Neural cell (in vitro differentiated cells): ENCODE results near the gene FHIT. TPM values are rescaled to one million over a fixed set of nuclear protein-coding genes. Genes with fewer than 3 reads are reported as not detected.
"Not testable (repeated sequence)": the region's sequence is repeated elsewhere in the genome, so short reads cannot be mapped to it uniquely, and the experiment has no call there.

Experiments
- H2AFZ ChIP-seq: fragments of 200-600, 300-800 bp; sonication (generic), shearing (Covaris generic); 2 replicates; pipeline ENCODE4 v1.6.0; 2014; ENCODE audit warnings: low read depth, mild to moderate bottlenecking, antibody characterized with exemption, low read length, moderate library complexity
- H3F3A ChIP-seq: fragments of 200-600 bp; shearing (Covaris generic); 2 replicates; pipeline ENCODE4 v1.6.1; 2016; ENCODE audit warnings: mild to moderate bottlenecking, moderate library complexity, mixed read lengths, antibody characterized with exemption, low read length; ENCODE audit not compliant: insufficient read depth, poor library complexity, severe bottlenecking
- H3K27ac ChIP-seq: fragments of 200-600, 300-800 bp; sonication (generic), shearing (Covaris generic); 2 replicates; pipeline ENCODE4 v1.5.1; 2014; ENCODE audit warnings: mild to moderate bottlenecking, low read length, moderate library complexity
- H3K27me3 ChIP-seq: fragments of 300-800, 200-600 bp; sonication (generic), shearing (Covaris generic); 2 replicates; pipeline ENCODE4 v1.6.0; 2014; ENCODE audit warnings: mild to moderate bottlenecking, low read depth, low read length, moderate library complexity; ENCODE audit not compliant: insufficient read depth
- H3K36me3 ChIP-seq: fragments of 300-800, 200-600 bp; sonication (generic), shearing (Covaris generic); 2 replicates; pipeline ENCODE4 v1.5.1; 2014; ENCODE audit warnings: mild to moderate bottlenecking, antibody characterized with exemption, low read length, moderate library complexity; ENCODE audit not compliant: insufficient read depth
- H3K4me2 ChIP-seq: fragments of 300-800, 200-600 bp; sonication (generic), shearing (Covaris generic); 2 replicates; pipeline ENCODE4 v1.6.0; 2014; ENCODE audit warnings: mild to moderate bottlenecking, low read length
- H3K4me3 ChIP-seq: fragments of 300-800, 200-600 bp; sonication (generic), shearing (Covaris generic); 2 replicates; pipeline ENCODE4 v1.5.1; 2014; ENCODE audit warnings: mild to moderate bottlenecking, low read length, moderate library complexity
- H3K79me2 ChIP-seq: fragments of 200-600 bp; shearing (Covaris generic); replicated peaks from 2 replicates; pipeline ENCODE4 v1.6.0; 2014; ENCODE audit warnings: mild to moderate bottlenecking, low read length, moderate library complexity; ENCODE audit not compliant: insufficient read depth
- H3K9ac ChIP-seq: fragments of 300-800, 200-600 bp; sonication (generic), shearing (Covaris generic); 2 replicates; pipeline ENCODE4 v1.6.1; 2016; ENCODE audit warnings: mild to moderate bottlenecking, low read length, mixed read lengths
- H3K9me2 ChIP-seq: fragments of 200-600 bp; shearing (Covaris generic); 2 replicates; pipeline ENCODE4 v1.6.1; 2016; ENCODE audit warnings: mild to moderate bottlenecking, low read length, mixed read lengths; ENCODE audit not compliant: insufficient read depth
- H3K9me3 ChIP-seq: fragments of 200-600, 300-800 bp; sonication (generic), shearing (Covaris generic); 2 replicates; pipeline ENCODE4 v1.6.1; 2016; ENCODE audit warnings: mild to moderate bottlenecking, mixed run types, low read length, moderate library complexity, mixed read lengths
- H4K20me1 ChIP-seq: fragments of 200-600 bp; shearing (Covaris generic); 2 replicates; pipeline ENCODE4 v1.6.1; 2016; ENCODE audit warnings: mild to moderate bottlenecking, mixed run types; ENCODE audit not compliant: insufficient read depth
- EP300 ChIP-seq: fragments of 450-650 bp; conservative IDR thresholded peaks from 2 replicates; pipeline ENCODE4 v1.6.1; 2014; ENCODE audit warnings: antibody characterized with exemption, mild to moderate bottlenecking, moderate library complexity; ENCODE audit not compliant: poor library complexity, severe bottlenecking
- EZH2 ChIP-seq: fragments of 200-600, 300-800 bp; shearing (Covaris generic), sonication (generic); IDR thresholded peaks from 2 replicates; pipeline ENCODE4 v1.6.1; 2014; ENCODE audit warnings: antibody characterized with exemption, low read length, borderline replicate concordance, mild to moderate bottlenecking; ENCODE audit not compliant: insufficient read depth, poor library complexity, severe bottlenecking
- MXI1 ChIP-seq: fragments of 450-650 bp; conservative IDR thresholded peaks from 2 replicates; pipeline ENCODE4 v1.6.1; 2014; ENCODE audit warnings: antibody characterized with exemption, mild to moderate bottlenecking; ENCODE audit not compliant: poor library complexity, severe bottlenecking
- POLR2AphosphoS5 ChIP-seq: IDR thresholded peaks from 2 replicates; pipeline ENCODE4 v1.6.1; 2012
- RAD21 ChIP-seq: fragments of 450-650 bp; conservative IDR thresholded peaks from 2 replicates; pipeline ENCODE4 v1.6.1; 2014; ENCODE audit warnings: antibody characterized with exemption, mild to moderate bottlenecking, moderate library complexity
- REST ChIP-seq: IDR thresholded peaks from 2 replicates; pipeline ENCODE4 v1.6.1; 2012; ENCODE audit warnings: borderline replicate concordance
- SMC3 ChIP-seq: fragments of 450-650 bp; conservative IDR thresholded peaks from 2 replicates; pipeline ENCODE4 v1.6.1; 2014; ENCODE audit warnings: antibody characterized with exemption, mild to moderate bottlenecking, moderate library complexity; ENCODE audit not compliant: poor library complexity
- TAF1 ChIP-seq: IDR thresholded peaks from 2 replicates; pipeline ENCODE4 v1.6.1; 2012; ENCODE audit warnings: low read depth
- polyA plus RNA-seq: library from polyadenylated mRNA; depleted of rRNA; stranded (reverse); fragments of >200 nt; gene quantifications from 2 replicates; pipeline ENCODE4 v1.2.3, GENCODE V29; 2014
- TF ChIP-seq, protein P1 (sequence below): fragments of 450-650 bp; IDR thresholded peaks from 2 replicates; pipeline ENCODE4 v1.5.1; 2014; ENCODE audit warnings: antibody characterized with exemption, mild to moderate bottlenecking, moderate library complexity; ENCODE audit not compliant: poor library complexity, severe bottlenecking

FHIT gene
- polyA plus RNA-seq, 1 donor from 2014 or later: not detected

DNA sequence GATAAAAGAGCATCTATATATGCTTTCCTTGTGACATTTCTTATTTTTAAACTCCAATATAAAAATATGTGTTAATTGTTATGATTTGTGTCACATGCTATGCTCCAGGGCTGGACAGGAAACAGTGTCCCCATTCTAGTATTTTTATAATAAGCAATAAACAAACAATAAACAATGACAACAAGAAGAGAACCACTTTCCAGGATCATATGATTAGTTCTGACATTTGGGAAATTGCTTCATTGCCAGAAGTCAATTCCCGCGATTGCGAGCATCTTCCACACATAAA lies 260.9 kb downstream of the FHIT start:
- H3K4me2 ChIP-seq: no peak overlapping the region
- H3F3A ChIP-seq: no peaks in the 10 kb centered on the region
- H3K9me2 ChIP-seq: no peaks in the 10 kb centered on the region
- no peaks in the 10 kb centered on the region for H3K27me3 ChIP-seq
- H2AFZ ChIP-seq: no peak overlapping the region
- H3K27ac ChIP-seq: no peak overlapping the region
- no peak overlapping the region for H3K9ac ChIP-seq
- no peaks in the 10 kb centered on the region for H3K9me3 ChIP-seq
- H3K36me3 ChIP-seq: no peaks in the 10 kb centered on the region
- no peaks in the 10 kb centered on the region for H3K79me2 ChIP-seq
- no peaks in the 10 kb centered on the region for H4K20me1 ChIP-seq
- H3K4me3 ChIP-seq: no peak overlapping the region
- TF ChIP-seq, protein P1, sequence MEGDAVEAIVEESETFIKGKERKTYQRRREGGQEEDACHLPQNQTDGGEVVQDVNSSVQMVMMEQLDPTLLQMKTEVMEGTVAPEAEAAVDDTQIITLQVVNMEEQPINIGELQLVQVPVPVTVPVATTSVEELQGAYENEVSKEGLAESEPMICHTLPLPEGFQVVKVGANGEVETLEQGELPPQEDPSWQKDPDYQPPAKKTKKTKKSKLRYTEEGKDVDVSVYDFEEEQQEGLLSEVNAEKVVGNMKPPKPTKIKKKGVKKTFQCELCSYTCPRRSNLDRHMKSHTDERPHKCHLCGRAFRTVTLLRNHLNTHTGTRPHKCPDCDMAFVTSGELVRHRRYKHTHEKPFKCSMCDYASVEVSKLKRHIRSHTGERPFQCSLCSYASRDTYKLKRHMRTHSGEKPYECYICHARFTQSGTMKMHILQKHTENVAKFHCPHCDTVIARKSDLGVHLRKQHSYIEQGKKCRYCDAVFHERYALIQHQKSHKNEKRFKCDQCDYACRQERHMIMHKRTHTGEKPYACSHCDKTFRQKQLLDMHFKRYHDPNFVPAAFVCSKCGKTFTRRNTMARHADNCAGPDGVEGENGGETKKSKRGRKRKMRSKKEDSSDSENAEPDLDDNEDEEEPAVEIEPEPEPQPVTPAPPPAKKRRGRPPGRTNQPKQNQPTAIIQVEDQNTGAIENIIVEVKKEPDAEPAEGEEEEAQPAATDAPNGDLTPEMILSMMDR: no peak
- no peak for TF ChIP-seq EZH2
- no peak for TF ChIP-seq SMC3
- TF ChIP-seq EP300: no peak
- TF ChIP-seq POLR2AphosphoS5: no peak
- no peak for TF ChIP-seq MXI1
- TF ChIP-seq RAD21: no peak

DNA sequence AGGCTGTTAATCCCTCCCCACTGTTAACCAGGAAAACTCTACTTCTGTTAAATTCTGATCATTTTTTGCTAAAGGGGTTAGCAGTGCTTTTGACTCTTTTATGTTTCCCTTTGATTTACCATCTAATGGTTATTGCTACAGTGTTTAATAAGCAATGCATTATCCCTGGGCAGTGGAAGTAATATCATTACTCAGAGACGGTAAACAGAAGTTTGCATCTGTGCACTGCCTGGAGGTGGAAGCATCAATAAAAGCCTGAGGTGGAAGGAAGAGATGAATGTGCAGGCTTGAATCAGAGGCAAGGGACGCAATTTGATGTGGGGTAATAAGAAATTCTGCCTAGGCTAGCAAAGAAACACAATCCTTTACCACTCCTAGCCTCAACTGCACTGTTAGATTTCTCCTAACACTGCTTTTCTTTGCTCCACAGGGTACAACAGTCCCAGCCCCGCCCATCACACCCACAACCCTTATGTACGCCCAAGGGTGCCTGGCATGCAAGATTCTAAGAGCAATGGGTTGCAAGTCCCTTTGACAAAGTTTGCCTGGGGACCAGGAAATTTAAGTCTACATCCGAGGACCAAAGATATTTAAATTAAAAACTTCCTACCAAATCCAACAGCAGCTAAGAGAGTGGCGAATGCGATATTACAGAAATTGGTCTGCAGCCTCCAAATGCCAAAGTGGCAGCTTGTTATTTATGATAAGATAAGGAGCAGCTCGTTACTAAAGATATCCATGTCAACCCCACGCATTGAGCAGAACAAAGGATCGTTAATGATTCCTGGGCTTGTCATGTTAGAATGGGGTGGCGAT lies 261.4 kb downstream of the FHIT start:
- Histone ChIP-seq H3F3A (no peaks in the 10 kb centered on the region), H3K9ac (no peak overlapping the region), H3K27ac (no peak overlapping the region), H3K79me2 (no peaks in the 10 kb centered on the region), H3K9me3 (no peaks in the 10 kb centered on the region), H3K27me3 (no peaks in the 10 kb centered on the region), H2AFZ (no peak overlapping the region), H4K20me1 (no peaks in the 10 kb centered on the region), H3K36me3 (no peaks in the 10 kb centered on the region), H3K4me3 (no peak overlapping the region), H3K9me2 (no peaks in the 10 kb centered on the region), H3K4me2 (no peak overlapping the region)
- TF ChIP-seq EP300 (no peak), SMC3 (no peak), MXI1 (no peak), EZH2 (no peak), POLR2AphosphoS5 (no peak), REST (no peak), RAD21 (no peak), TAF1 (no peak)
- TF ChIP-seq, protein P1: no peak

DNA sequence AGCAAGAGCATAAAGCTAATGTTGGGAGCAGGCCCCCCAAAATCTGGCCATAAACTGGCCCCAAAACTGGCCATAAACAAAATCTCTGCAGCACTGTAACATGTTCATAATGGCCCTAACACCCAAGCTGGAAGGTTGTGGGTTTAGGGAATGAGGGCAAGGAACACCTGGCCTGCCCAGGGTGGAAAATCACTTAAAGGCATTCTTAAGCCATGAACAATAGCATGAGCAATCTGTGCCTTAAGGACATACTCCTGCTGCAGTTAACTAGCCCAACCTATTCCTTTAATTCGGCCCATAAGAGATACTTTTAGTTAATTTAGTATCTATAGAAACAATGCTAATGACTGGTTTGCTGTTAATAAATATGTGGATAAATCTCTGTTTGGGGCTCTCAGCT lies 264.1 kb downstream of the FHIT start:
- H3K27ac ChIP-seq, H3K79me2 ChIP-seq, H2AFZ ChIP-seq, H3K9me2 ChIP-seq, H3K9me3 ChIP-seq, H3K27me3 ChIP-seq, H4K20me1 ChIP-seq, H3K4me2 ChIP-seq, H3K4me3 ChIP-seq, H3F3A ChIP-seq, H3K9ac ChIP-seq, H3K36me3 ChIP-seq: not testable (repeated sequence)
